GM12864 (cell line): Measurements from ENCODE around the gene TXNDC5.

Experiments
- DNase-seq: peaks from one replicate; pipeline ENCODE4 v3.0.0-alpha.2; 2011; ENCODE audit warnings: low read depth
- H3K4me3 ChIP-seq: 2 replicates; pipeline ENCODE4 v1.5.1; 2011; ENCODE audit warnings: mild to moderate bottlenecking, low read depth, low read length, control low read depth
- TF ChIP-seq, protein P1 (sequence below): IDR thresholded peaks from 2 replicates; pipeline ENCODE4 v1.5.1; 2011; ENCODE audit warnings: low read depth, mild to moderate bottlenecking, moderate library complexity, low read length, control low read depth, inconsistent platforms; ENCODE audit errors: missing control alignments

TXNDC5 gene

DNA sequence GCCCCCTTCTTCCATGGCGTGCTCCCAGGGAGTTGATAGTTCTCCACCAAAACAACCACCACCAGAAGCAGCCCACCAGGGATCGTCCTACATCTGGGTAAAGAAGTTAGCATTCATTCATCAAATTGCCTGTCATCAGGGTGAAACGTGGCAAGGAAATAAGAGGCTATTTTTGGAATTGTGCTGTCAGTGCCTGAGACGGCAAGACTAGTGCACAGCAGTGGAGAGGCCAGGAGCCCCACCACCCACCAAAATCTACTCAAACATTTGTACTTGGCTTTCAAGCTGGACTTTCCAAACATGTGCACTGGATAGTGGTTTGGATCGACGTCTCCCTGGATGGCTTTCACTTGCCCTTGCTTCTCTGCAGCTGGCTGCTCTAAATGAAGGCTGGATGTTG lies 44.8 kb downstream of the TXNDC5 start:
- TF ChIP-seq, protein P1, sequence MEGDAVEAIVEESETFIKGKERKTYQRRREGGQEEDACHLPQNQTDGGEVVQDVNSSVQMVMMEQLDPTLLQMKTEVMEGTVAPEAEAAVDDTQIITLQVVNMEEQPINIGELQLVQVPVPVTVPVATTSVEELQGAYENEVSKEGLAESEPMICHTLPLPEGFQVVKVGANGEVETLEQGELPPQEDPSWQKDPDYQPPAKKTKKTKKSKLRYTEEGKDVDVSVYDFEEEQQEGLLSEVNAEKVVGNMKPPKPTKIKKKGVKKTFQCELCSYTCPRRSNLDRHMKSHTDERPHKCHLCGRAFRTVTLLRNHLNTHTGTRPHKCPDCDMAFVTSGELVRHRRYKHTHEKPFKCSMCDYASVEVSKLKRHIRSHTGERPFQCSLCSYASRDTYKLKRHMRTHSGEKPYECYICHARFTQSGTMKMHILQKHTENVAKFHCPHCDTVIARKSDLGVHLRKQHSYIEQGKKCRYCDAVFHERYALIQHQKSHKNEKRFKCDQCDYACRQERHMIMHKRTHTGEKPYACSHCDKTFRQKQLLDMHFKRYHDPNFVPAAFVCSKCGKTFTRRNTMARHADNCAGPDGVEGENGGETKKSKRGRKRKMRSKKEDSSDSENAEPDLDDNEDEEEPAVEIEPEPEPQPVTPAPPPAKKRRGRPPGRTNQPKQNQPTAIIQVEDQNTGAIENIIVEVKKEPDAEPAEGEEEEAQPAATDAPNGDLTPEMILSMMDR: no peak
- DNase-seq: no peak
- no peak overlapping the region for H3K4me3 ChIP-seq

DNA sequence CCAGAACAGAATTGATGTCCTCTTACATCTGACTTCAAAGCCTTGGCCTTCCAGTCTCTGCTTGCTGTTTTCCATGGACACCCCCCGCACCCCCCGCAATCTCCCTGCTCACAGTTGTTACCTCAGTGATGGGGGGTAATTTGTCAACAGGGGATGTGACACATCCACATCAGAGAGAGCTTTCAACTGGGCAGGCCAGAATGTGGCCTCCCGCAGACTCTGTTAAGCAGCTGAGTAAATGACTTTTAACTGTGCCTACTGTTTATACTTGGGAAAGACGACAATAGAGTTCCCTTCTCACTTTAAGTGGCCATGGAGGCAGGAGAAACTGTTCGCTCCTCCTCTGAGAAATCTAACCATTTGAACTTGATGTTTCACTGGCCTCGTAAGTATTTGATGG lies 51.0 kb downstream of the TXNDC5 start:
- H3K4me3 ChIP-seq: no peak overlapping the region
- DNase-seq: no peak
- TF ChIP-seq, protein P1: no peak

DNA sequence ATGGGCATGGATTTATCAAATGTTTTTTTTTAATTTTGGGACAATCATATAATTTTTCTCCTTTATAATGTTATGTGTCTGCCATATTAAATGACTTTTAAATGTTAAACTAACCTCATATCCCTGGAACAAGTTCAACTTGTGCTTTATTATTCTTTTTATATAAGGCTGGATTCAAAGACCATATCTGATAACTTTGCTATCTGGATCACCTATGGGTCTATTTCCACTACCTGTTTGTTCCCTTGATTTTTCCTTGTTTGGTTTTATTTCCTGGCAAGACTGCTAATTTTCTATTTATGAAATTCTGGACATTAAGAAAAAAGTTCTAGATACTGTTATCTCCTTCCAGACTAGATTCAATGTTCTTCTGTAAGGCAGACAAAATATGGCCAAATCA lies 58.8 kb downstream of the TXNDC5 start:
- no peak overlapping the region for H3K4me3 ChIP-seq
- TF ChIP-seq, protein P1: no peak
- DNase-seq: no peak

DNA sequence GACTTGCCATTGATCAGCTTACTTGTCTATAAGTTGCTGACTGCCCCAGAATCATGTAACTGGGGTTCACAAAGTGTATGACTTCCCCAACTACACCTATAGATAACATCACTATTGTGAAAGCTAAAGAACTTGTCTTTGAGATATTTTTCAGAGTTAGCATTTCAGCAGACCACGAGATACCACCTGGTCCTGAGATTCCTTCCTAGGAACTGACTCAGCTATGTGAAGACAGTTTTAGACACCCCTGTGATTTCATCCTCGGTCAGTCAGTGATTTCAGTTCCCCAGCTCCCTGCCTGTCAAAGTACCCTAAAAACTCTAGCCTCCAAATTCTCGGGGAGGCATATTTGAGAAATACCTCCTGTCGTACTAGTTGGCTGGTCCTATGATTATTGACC lies 62.4 kb downstream of the TXNDC5 start:
- TF ChIP-seq, protein P1: no peak
- DNase-seq: no peak
- H3K4me3 ChIP-seq: no peak overlapping the region

DNA sequence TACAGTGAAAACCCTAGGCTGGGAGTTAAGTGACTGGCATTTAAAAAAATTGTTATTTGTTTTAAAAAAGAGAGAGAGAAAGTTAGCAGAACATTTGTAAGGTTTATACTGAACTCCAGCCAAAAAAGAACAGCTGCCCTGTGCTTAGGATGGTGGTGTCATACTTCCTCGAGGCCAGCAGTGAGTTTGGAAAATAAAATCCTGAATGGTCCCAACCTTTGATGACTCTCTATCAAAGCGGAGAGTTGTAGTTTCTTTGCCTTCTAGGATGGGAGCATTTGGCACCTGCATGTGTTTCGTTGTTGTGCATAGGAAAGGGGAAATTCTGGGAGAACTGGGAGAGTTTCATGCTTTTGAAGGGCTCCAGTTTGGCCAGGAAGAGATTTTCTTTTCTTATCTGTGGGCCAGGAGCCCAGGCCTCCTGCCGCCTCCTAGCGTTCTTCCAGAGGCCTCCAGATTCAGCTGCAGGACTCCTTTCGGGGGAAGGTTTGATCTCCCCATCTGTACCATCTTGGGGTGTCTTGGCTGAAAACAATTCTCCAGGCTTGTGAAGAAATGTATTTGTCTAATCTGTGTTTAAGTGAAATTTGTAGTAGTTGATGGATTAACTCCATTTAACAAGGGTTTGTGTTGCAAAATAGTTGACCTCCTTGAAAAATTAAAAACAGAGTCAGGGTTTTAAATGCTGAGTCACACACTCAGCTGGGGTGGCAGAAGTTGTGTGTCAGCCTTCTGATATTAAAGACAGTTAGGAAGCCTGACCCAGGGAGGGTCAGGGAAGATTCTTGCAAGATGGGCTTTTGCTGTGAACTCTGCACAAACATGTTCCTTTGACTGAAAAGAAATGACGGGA lies 63.4 kb downstream of the TXNDC5 start:
- H3K4me3 ChIP-seq: no peak overlapping the region
- TF ChIP-seq, protein P1: no peak
- no peak for DNase-seq

DNA sequence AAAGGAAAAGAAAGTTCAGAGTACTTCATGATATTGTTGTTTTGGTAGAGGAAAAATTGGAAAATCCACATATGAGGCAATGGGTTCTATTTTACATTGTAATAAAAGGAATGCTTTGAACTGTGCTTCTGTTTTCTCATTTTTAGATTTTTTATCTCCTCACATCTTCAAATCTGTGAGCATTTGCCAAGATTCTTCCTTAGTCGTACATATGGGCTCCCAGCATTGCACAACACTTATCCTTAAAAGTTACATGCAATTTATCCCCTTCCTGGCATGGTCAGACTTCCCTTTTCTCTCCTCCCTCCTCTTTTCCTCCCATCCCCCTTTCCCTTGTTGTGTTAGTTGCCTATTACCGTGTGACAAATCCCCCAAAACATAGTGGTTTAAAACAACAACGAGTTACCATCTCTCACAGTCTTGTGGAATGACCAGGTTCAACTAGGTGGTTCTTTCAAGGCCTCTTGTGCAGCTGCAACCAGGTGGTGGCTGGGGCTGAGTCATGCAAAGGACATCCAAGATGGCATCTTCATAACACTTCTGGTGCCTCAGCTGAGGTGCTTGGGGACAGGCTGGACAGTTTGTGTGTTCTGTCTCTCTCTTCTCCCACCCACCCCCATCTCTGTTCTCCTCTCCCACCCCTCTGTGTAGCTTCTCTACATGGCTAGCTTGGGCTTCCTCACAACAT lies 68.7 kb downstream of the TXNDC5 start:
- no peak overlapping the region for H3K4me3 ChIP-seq
- TF ChIP-seq, protein P1: no peak
- no peak for DNase-seq
